ENCODE measurements around the gene LINC00632. TPM values are rescaled to one million over a fixed set of nuclear protein-coding genes. Genes with fewer than 3 reads are reported as not detected.

Gene LINC00632
- polyA plus RNA-seq, 10 donors: 3.5 to 20.4 (median 8.9) TPM

DNA sequence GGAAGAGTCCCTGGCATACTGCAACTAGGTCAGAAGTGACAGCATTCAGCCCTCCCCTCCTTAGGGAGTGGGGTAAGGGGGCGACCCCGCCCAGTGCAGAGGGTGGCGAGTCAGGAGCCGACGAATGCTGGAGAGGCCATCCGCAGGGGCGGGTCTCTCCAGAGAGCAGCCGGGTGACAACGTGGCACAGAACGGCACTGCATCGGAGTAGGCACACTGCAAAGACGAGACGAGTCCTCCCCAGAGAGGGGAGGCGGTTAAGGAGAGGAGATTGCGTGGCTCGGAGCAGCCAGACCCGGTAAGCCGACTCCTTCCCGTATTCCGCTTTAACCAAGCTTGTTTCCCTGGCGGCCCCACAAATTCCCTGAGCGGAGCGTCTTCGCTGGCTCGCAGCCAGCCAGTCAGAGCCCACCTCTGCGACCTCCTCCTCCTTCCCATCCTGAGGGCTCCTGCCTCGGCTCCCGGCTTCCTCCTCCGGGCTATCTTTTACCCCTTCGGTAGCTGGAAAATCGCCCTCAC lies 54.9 kb downstream of the LINC00632 start:
- DNase-seq: peak; percentile 44 to 72 (median 44)

DNA sequence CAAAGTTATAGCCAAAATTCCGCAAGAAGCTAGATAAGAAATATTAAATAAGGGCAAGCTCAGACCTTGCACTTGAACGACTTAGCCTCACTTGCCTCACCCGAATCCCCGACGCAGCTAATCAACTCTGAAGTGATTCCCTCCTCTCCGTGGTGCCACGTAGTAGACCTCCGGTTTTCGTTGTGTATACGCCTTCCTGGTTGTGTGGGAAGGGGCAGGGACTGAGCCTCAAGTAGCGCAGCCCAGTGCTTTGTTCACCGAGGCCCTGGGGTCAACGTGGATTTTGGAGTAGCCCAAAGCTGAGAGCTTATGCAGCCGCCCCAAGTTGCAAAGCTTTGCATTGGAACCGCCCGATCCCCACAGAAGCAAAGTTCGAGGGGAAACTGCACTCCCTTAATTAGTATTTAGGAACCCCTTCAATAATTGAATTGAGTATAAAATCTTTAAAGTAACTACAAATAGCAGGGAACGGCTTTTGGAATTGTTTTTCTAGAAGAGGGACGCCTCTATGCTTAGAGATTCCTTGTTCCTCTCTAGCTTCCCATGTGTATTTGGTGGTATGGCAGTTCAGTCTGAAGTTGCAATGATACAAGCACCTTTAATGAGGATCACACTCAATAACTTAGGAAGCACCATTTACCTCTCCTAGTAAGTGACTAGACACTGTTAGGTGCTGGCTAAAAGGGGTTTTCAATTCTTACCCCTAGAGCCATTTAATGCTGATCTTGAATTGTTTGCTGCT lies 55.7 kb downstream of the LINC00632 start:
- peak; percentile 50 to 66 (median 52) for DNase-seq

DNA sequence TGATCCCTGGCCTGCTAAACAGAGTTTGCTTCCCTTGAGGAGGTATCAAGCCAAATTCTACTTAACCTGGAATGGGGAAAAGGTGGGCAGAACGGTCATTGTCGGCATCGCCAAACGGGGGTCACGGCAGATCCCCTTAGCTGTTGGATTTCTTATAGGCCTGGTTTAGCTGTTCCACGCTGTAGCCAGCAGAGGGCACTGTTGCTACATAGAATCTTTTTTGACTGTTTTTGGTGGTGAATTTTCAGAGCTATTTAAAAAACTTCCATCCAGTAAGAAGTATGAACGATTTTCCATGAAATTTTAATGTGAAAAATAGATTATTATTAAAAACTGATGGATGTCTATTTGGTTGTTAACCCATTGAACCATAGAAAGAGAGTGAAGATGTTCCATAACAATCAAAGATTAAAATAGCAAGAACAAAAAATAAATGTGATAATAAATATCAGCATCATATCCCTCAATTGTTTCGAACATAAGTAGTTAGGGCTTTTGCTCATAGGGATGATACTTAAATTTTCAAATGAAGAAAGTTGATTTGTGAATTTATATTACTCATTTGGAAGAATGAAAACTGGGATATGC lies 56.6 kb downstream of the LINC00632 start:
- DNase-seq: peak; percentile 63 to 81 (median 75)

DNA sequence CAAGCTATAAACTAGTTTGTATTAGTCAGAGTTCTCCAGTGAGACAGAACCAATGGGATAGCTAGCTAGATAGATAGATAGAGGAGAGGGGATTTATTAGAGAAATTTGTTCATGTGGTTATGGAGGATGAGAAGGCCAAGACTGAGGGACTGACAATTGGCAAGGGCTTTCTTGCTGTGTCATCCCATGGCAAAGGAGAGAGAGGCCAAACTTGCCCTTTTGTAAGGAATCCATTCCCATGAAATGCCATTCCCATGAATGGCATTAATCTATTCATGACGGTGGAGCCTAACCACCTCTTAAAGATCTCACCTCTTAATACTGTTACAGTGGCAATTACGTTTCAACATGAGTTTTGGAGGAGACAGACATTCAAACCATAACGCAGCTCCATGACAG lies 58.1 kb downstream of the LINC00632 start:
- DNase-seq: no peak

DNA sequence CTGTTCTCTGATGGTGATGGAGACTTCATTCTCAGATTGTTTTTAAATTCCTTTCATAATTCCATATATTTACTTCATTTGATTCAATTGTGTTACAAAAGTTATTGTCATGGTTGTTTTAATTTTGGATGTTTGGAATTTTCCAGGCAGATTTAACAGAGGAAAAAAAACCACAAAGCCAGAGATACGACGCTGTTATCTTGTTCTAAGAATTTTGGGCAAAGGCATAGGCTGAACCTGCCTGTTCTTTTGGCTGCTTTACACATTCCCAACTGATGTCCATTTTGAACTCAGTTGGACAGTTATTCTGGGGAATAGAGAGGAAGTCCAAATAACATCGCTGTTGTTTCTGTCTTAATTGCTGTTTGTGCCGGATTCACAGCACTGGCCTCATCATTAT lies 65.7 kb downstream of the LINC00632 start:
- DNase-seq: no peak

DNA sequence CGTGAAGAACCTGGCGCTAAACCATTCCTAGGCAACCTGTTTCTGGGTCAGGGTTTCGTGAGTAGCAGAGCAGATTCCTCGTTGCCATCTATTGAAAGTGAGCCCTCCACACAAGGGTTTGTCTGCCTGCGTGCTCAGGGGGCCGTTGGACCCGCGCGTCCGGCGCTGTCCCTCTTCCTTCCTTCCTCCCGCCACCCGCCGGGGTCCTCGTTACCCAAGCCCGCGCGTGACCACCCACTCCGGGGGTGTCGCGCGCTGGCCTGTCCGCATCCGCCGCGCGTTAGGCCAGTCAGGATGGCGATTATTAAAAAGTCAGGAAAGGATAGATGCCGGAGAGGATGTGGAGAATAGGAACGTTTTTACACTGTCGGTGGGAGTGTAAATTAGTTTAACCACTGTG lies 66.8 kb downstream of the LINC00632 start:
- DNase-seq: no peak

DNA sequence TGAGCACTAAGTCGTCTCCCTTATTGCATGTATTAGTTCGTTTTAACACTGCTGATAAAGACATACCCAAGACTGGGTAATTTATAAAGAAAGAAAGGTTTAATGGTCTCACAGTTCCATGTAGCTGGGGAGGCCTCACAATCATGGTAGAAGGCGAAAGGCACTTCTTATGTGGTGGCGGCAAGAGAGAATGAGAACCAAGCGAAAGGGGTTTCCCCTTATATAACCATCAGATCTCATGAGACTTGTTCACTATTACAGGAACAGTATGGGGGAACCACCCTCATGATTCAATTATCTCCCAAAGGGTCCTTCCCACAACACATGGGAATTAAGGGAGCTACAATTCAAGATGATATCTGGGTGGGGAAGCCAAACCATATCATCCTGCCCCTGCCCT lies 85.1 kb downstream of the LINC00632 start:
- no peak for DNase-seq

DNA sequence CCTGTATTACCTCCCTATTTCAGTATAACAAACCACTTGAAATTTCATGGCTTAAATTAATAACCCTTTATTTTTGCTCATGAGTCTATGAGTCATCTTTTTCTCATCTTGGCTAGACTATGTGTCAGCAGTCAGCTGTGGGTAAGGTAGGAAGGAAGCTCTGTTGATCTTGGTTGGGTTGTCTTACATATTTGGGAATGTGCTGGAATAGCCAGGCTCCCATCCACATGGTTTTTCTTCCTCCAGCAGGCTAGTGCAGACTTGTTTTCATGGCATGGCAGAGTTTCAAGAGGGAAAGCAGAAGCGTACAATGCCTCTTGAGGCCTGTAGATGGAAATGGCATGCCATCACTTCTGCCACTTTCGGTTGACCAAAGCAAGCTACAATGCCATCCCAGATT lies 89.7 kb downstream of the LINC00632 start:
- no peak for DNase-seq

DNA sequence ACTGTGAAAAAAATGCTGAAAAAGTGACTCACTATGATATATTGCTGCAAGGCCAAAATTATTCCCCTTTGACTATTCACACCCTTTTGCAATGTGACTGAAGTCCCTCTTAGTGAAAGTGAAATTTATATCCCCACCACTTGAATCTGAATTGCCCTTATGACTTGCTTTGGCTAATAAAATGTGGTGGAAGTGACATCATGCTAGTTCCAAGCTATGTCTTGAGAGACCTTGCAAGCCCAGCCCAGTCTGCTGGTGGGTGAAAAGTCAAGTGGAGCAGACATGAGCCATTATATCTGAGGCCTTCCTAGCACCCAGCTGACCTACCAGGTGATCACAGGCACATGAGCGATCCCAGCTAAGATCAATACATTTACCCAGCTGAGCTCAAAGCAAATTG lies 94.7 kb downstream of the LINC00632 start:
- no peak for DNase-seq

DNA sequence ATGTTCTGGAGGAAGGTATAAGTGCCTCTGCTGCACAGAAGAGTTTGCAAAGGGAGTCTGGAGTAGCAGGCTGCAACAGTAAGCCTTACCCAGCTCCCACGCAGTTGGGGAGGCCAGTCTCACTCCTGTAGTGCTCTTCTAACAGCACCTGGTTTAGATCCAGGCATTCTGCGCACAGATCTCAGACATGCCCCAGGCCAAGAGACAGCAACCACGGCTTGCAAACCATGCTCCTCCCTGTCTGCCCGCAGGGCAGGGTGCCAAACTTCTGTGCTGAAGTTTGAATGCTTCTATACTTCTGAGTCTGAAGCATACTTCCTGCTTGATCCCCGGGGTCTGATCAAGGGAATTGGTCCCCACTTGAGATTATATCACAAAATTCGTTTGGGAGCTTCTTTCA lies 106.3 kb downstream of the LINC00632 start:
- peak; percentile 2 to 13 (median 3) for DNase-seq

DNA sequence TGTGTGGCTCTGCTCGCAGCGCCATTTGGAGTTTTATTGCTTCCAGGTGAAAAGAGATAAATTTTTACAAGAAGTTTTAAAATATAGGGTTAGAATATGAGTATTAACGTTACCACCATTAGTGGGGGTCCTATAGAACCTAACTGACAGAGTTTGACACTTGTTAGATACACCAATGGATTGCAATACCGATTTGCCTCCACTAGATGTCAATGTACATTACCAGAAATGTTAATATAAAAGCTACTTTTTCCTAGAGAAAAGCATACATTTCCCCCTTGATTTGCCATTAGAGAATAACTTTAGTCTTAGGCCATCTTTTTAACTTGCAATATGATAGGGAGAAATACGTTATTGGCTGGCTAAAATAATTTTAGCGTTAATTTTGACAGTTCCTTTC lies 108.4 kb downstream of the LINC00632 start:
- DNase-seq: peak in 2 of 3 donors; percentile 8 to 27

DNA sequence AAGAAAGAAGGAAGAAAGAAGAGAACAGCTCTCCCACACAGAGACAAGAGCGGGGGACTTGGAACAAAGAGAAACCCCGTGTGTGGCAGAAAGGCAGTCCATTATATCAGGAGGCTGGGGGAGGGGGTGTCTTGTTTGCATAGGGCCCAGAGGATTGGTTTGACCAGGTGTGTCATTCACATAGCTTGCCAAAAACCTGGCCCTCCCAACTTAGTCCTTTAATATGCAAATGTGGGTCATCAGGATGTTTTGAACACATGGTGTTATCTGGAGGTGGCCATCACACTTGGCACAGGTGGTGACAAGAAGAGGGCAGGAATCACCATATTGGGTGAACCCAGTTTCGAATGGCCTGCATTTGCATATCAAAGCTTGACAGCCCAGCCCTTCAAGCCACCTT lies 111.7 kb downstream of the LINC00632 start:
- no peak for DNase-seq

DNA sequence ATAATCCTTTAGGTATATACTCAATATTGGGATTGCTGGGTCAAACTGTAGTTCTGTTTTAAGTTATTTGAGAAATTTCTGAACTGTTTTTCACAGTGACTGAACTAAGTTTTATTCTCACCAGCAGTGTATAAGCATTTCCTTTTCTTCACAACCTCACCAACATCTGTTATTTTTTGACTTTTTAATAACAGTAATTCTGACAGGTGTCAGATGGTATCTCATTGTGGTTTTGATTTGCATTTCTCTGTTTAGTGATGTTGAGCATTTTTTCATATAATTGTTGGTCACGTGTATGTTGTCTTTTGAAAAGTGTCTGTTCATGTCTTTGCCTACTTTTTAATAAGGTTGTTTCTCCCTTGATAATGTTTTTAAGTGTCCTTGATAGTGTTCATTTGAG lies 112.6 kb downstream of the LINC00632 start:
- no peak for DNase-seq

DNA sequence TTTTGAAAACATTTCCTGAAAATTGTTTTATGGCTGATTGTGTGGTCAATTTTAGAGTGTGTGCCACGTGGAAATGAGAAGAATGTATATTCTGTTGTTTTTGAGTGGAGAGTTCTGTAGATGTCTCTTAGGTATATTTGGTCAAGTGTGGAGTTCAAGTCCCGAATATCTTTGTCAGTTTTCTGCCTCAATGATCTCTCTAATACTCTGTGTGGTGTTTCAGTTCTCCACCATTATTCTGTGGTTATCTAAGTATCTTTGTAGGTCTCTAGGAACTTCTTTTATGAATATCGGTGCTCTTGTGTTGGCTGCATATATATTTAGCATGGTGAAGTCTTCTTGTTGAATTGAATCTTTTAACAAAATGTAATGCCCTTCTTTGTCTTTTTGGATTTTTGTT lies 113.3 kb downstream of the LINC00632 start:
- DNase-seq: no peak

DNA sequence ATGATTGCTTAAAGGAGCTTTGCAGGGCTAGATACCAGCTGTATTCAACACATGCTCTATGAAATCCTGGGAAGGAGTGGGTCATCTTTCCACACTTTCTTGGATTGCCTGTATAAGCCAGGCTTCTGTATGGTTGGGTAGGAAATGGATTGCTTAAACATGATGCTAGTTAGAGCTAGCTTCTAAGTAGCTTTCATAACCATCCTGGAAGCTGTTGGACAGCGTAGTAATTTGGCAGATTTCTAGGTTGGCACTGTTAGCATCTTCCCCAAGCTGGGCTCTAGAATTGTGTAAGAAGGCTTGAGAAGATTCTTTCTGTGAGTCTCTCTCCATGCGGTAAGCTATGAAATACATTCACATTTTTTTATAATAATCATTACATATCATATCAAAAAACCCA lies 127.3 kb downstream of the LINC00632 start:
- no peak for DNase-seq

Other genes starting within 250 kb of the LINC00632 start
- gene SOX3, start 204.7 kb upstream of the LINC00632 start, polyA plus RNA-seq (ENCODE audit: insufficient read length in 10 of 10): under 1 TPM in 7 of 10 donors, not detected in 3; 0.07 to 0.12 (median 0.10) TPM